GM21381 (cell line): ENCODE results near the gene MPV17L2.

Experiments used
- ATAC-seq: cut with Tn5 transposase; IDR thresholded peaks from one replicate; pipeline ENCODE4 v1.9.1; 2021; ENCODE audit warnings: mild to moderate bottlenecking, moderate library complexity; ENCODE audit not compliant: unreplicated experiment

The MPV17L2 gene

GRCh38 chr19:18232540-18233223 lies 39.7 kb downstream of the MPV17L2 start:
- ATAC-seq: no peak

- ATAC-seq: no peak
These were observed 40.3 kb downstream of the MPV17L2 start for GRCh38 chr19:18233224-18233825.

- ATAC-seq: no peak
These were observed 41.2 kb downstream of the MPV17L2 start for GRCh38 chr19:18234194-18234593.

- ATAC-seq: no peak
These were observed 46.3 kb downstream of the MPV17L2 start for GRCh38 chr19:18239303-18239702.

GRCh38 chr19:18245297-18245696 lies 52.3 kb downstream of the MPV17L2 start:
- no peak for ATAC-seq
